ENCODE results near the gene MICAL2. TPM values are rescaled to one million over a fixed set of nuclear protein-coding genes. Genes with fewer than 3 reads are reported as not detected.

The MICAL2 gene
- total and polyA plus RNA-seq, 2 donors (not counting 1 experiment from before 2014, with no cell fraction given): 0.32 to 0.40 TPM

- ATAC-seq (ENCODE audit: low read depth) (no peak), DNase-seq (no peak)
- H4K20me1 ChIP-seq (ENCODE audit: control insufficient read depth, insufficient read depth, low read length, poor library complexity, severe bottlenecking): no peaks in the 10 kb centered on the region
- H3K27ac ChIP-seq (ENCODE audit: low read length in 2 of 2): no peak overlapping the region
- H3K9me3 ChIP-seq (ENCODE audit: control extremely low read depth in 1 of 3, control insufficient read depth in 2 of 3, insufficient read depth in 1 of 3, low read length in 2 of 3): no peaks in the 10 kb centered on the region
- CTCF ChIA-PET: interaction anchor here (0.9 to 1.5 kb wide), 2 partner anchors 18 to 27 kb away, joined by 3 to 4 read pairs; no protein-coding TSS in a partner anchor
- 84% methylated on average over 10 of the region's 11 CpGs for WGBS (ENCODE audit: insufficient coverage)
- H3K4me3 ChIP-seq (ENCODE audit: control extremely low read depth in 1 of 5, extremely low read depth in 1 of 5, insufficient read depth in 1 of 5, low read depth in 2 of 5, low read length in 4 of 5): no peak overlapping the region
- no peak overlapping the region for H2AFZ ChIP-seq (ENCODE audit: insufficient read depth, low read depth, low read length, poor library complexity, severe bottlenecking)
- POLR2A ChIA-PET: no interaction called here
- intact Hi-C loops (cut with micrococcal nuclease): no loop called here
- TF ChIP-seq CTCF (IDR thresholded peaks at IDR 0.05) (no peak), EZH2 (IDR thresholded peaks at IDR 0.05; ENCODE audit: borderline replicate concordance, insufficient read depth, low read depth, low read length, poor library complexity, severe bottlenecking) (no peak)
- H3K27me3 ChIP-seq (replicated peaks in 1 of 4; ENCODE audit: control extremely low read depth in 1 of 4, control insufficient read depth in 3 of 4, insufficient read depth in 4 of 4, low read length in 3 of 4): no peaks in the 10 kb centered on the region
- no peak overlapping the region for H3K27ac Mint-ChIP-seq
- H3K27me3 Mint-ChIP-seq: peaks cover 4% of the 10 kb centered on the region
- no peak overlapping the region for H3K4me3 Mint-ChIP-seq
- no peaks in the 10 kb centered on the region for H3K9me3 Mint-ChIP-seq (ENCODE audit: insufficient read depth)
- H3K4me1 Mint-ChIP-seq: no peaks in the 10 kb centered on the region
- H3K4me2 ChIP-seq (replicated peaks; ENCODE audit: low read depth, low read length, poor library complexity, severe bottlenecking): no peak overlapping the region
- H3K36me3 ChIP-seq (replicated peaks in 1 of 2; ENCODE audit: control extremely low read depth in 1 of 2, control insufficient read depth in 1 of 2, extremely low read depth in 1 of 2, insufficient read depth in 2 of 2, low read length in 1 of 2): no peaks in the 10 kb centered on the region
- H3K4me1 ChIP-seq (ENCODE audit: control insufficient read depth in 2 of 2, insufficient read depth in 2 of 2, low read length in 2 of 2): no peaks in the 10 kb centered on the region
- no peak overlapping the region for H3K9ac ChIP-seq (ENCODE audit: low read length)
- H3K79me2 ChIP-seq (ENCODE audit: control insufficient read depth, insufficient read depth, low read length): no peaks in the 10 kb centered on the region
These were observed 152.8 kb downstream of the MICAL2 start for GRCh38 chr11:12263141-12263693.

- H3K4me3 ChIP-seq (ENCODE audit: control extremely low read depth in 1 of 5, extremely low read depth in 1 of 5, insufficient read depth in 1 of 5, low read depth in 2 of 5, low read length in 4 of 5): no peak overlapping the region
- DNase-seq (no peak), ATAC-seq (ENCODE audit: low read depth) (no peak)
- no peak overlapping the region for H3K27ac Mint-ChIP-seq
- no peaks in the 10 kb centered on the region for H3K36me3 ChIP-seq (replicated peaks in 1 of 2; ENCODE audit: control extremely low read depth in 1 of 2, control insufficient read depth in 1 of 2, extremely low read depth in 1 of 2, insufficient read depth in 2 of 2, low read length in 1 of 2)
- no peaks in the 10 kb centered on the region for H3K4me1 Mint-ChIP-seq
- no peaks in the 10 kb centered on the region for H3K9me3 ChIP-seq (ENCODE audit: control extremely low read depth in 1 of 3, control insufficient read depth in 2 of 3, insufficient read depth in 1 of 3, low read length in 2 of 3)
- no peak overlapping the region for H2AFZ ChIP-seq (ENCODE audit: insufficient read depth, low read depth, low read length, poor library complexity, severe bottlenecking)
- no peaks in the 10 kb centered on the region for H3K79me2 ChIP-seq (ENCODE audit: control insufficient read depth, insufficient read depth, low read length)
- H3K9me3 Mint-ChIP-seq (ENCODE audit: insufficient read depth): no peaks in the 10 kb centered on the region
- H3K27me3 ChIP-seq (replicated peaks in 1 of 4; ENCODE audit: control extremely low read depth in 1 of 4, control insufficient read depth in 3 of 4, insufficient read depth in 4 of 4, low read length in 3 of 4): no peaks in the 10 kb centered on the region
- 96% methylated on average over 3 of the region's 3 CpGs for WGBS (ENCODE audit: insufficient coverage)
- H3K27ac ChIP-seq (ENCODE audit: low read length in 2 of 2): no peak overlapping the region
- ChIA-PET CTCF (no interaction called here), POLR2A (no interaction called here)
- H4K20me1 ChIP-seq (ENCODE audit: control insufficient read depth, insufficient read depth, low read length, poor library complexity, severe bottlenecking): no peaks in the 10 kb centered on the region
- no peak overlapping the region for H3K4me3 Mint-ChIP-seq
- H3K4me2 ChIP-seq (replicated peaks; ENCODE audit: low read depth, low read length, poor library complexity, severe bottlenecking): no peak overlapping the region
- no peaks in the 10 kb centered on the region for H3K4me1 ChIP-seq (ENCODE audit: control insufficient read depth in 2 of 2, insufficient read depth in 2 of 2, low read length in 2 of 2)
- H3K27me3 Mint-ChIP-seq: peaks cover 4% of the 10 kb centered on the region
- no peak overlapping the region for H3K9ac ChIP-seq (ENCODE audit: low read length)
- no peak for TF ChIP-seq CTCF (IDR thresholded peaks at IDR 0.05)
- TF ChIP-seq EZH2 (IDR thresholded peaks at IDR 0.05; ENCODE audit: borderline replicate concordance, insufficient read depth, low read depth, low read length, poor library complexity, severe bottlenecking): no peak
- intact Hi-C loops (cut with micrococcal nuclease): no loop called here
These were observed 154.0 kb downstream of the MICAL2 start for GRCh38 chr11:12264361-12264760.

Measured in B cell (primary cell).